Stimulated activated CD8-positive, alpha-beta memory T cell treated with anti-CD3 and anti-CD28 coated beads, Interleukin-4, amount 100 ng/mL, for 24 hours (primary cell): ENCODE measurements around the gene PDZRN4.

Experiments
- DNase-seq: peaks from one replicate; pipeline ENCODE4 v3.0.0-alpha.2; 2020; ENCODE audit warnings: low read depth

The PDZRN4 gene

GRCh38 chr12:41362931-41363330, 174.8 kb downstream of the PDZRN4 start:
- DNase-seq: no peak

GRCh38 chr12:41364211-41364610, 176.1 kb downstream of the PDZRN4 start:
- DNase-seq: no peak

- no peak for DNase-seq
Observed at GRCh38 chr12:41365653-41366171, 177.6 kb downstream of the PDZRN4 start.

- DNase-seq: no peak
Observed at GRCh38 chr12:41367726-41368405, 179.7 kb downstream of the PDZRN4 start.

- no peak for DNase-seq
Observed at GRCh38 chr12:41380878-41381277, 192.8 kb downstream of the PDZRN4 start.

GRCh38 chr12:41402801-41403200, 214.7 kb downstream of the PDZRN4 start:
- DNase-seq: no peak

- no peak for DNase-seq
Observed at GRCh38 chr12:41407232-41407799, 219.2 kb downstream of the PDZRN4 start.

- no peak for DNase-seq
Observed at GRCh38 chr12:41409628-41410027, 221.5 kb downstream of the PDZRN4 start.

- DNase-seq: no peak
Observed at GRCh38 chr12:41418586-41418985, 230.5 kb downstream of the PDZRN4 start.

GRCh38 chr12:41419131-41419893, 231.2 kb downstream of the PDZRN4 start:
- no peak for DNase-seq

- no peak for DNase-seq
Observed at GRCh38 chr12:41424651-41425050, 236.5 kb downstream of the PDZRN4 start.

- DNase-seq: no peak
Observed at GRCh38 chr12:41433460-41433859, 245.3 kb downstream of the PDZRN4 start.

- DNase-seq: no peak
Observed at GRCh38 chr12:41436076-41436475, 248.0 kb downstream of the PDZRN4 start.

- DNase-seq: no peak
Observed at GRCh38 chr12:41437563-41437962, 249.4 kb downstream of the PDZRN4 start.

- no peak for DNase-seq
Observed at GRCh38 chr12:41438854-41439541, 250.9 kb downstream of the PDZRN4 start.

GRCh38 chr12:41439801-41440200, 251.7 kb downstream of the PDZRN4 start:
- no peak for DNase-seq

- DNase-seq: no peak
Observed at GRCh38 chr12:41441180-41441579, 253.1 kb downstream of the PDZRN4 start.

- no peak for DNase-seq
Observed at GRCh38 chr12:41442896-41443295, 254.8 kb downstream of the PDZRN4 start.

GRCh38 chr12:41443690-41444089, 255.6 kb downstream of the PDZRN4 start:
- DNase-seq: no peak

- DNase-seq: no peak
Observed at GRCh38 chr12:41452838-41453407, 264.8 kb downstream of the PDZRN4 start.

GRCh38 chr12:41453409-41453808, 265.3 kb downstream of the PDZRN4 start:
- no peak for DNase-seq
